ENCODE measurements around the gene RET.

Gene RET

DNA sequence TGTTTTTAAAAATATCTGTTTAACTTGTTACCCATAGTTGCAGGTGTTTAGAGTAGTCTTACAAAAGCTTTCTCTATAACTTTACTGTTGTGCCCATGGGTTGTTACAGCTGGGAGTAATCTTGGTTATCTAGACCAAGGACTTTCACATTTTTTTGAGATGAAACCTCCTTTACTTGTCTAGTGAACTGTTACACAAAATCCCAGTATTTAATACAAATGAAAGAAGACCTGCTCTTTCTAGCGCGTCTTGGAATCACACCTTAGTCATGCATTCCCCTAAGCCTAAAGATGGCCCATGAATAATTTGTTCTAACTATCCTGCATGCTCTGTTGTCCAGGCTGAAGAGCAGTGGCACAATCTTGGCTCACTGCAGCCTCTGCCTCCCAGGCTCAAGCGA lies 99.4 kb downstream of the RET start:
- Histone ChIP-seq H3K27ac (no peak overlapping the region), H3K27me3 (ENCODE audit: insufficient read depth, low read depth) (no peaks in the 10 kb centered on the region), H3K4me3 (IDR thresholded peaks at IDR 0.05; ENCODE audit: insufficient read depth, low read depth, low read length) (no peak overlapping the region), H3K79me2 (ENCODE audit: insufficient read depth, low read depth) (no peaks in the 10 kb centered on the region), H3K4me2 (no peak overlapping the region), H3K4me1 (ENCODE audit: low read depth, poor library complexity, severe bottlenecking) (peaks cover 19% of the 10 kb centered on the region), H4K20me1 (ENCODE audit: insufficient read depth) (no peaks in the 10 kb centered on the region), H2AFZ (ENCODE audit: low read depth) (no peak overlapping the region), H3K9ac (no peak overlapping the region), H3K36me3 (ENCODE audit: insufficient read depth) (no peaks in the 10 kb centered on the region)
- TF ChIP-seq, protein P1, sequence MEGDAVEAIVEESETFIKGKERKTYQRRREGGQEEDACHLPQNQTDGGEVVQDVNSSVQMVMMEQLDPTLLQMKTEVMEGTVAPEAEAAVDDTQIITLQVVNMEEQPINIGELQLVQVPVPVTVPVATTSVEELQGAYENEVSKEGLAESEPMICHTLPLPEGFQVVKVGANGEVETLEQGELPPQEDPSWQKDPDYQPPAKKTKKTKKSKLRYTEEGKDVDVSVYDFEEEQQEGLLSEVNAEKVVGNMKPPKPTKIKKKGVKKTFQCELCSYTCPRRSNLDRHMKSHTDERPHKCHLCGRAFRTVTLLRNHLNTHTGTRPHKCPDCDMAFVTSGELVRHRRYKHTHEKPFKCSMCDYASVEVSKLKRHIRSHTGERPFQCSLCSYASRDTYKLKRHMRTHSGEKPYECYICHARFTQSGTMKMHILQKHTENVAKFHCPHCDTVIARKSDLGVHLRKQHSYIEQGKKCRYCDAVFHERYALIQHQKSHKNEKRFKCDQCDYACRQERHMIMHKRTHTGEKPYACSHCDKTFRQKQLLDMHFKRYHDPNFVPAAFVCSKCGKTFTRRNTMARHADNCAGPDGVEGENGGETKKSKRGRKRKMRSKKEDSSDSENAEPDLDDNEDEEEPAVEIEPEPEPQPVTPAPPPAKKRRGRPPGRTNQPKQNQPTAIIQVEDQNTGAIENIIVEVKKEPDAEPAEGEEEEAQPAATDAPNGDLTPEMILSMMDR (conservative IDR thresholded peaks at IDR 0.05; ENCODE audit: low read depth, low read length) = no peak

DNA sequence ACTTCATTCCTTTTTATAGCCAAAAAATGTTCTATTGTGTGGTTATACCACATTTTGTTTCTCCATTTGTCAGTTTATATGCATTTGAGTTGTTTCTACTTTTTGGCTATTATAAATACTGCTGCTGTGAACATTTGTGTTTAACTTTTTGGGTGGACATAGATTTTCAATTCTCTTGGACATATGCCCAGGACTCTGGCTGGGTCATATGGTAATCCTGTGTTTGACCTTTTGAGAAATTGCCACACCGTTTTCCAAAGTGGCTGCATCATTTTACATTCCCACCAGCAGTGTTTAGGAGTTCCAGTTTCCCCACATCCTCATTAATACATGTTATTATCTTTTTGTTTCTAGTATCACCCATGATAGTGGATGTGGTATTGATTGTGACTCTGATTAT lies 100.7 kb downstream of the RET start:
- Histone ChIP-seq H3K9ac (no peak overlapping the region), H3K4me3 (IDR thresholded peaks at IDR 0.05; ENCODE audit: insufficient read depth, low read depth, low read length) (no peak overlapping the region), H2AFZ (ENCODE audit: low read depth) (no peak overlapping the region), H4K20me1 (ENCODE audit: insufficient read depth) (no peaks in the 10 kb centered on the region), H3K4me1 (ENCODE audit: low read depth, poor library complexity, severe bottlenecking) (peaks cover 9% of the 10 kb centered on the region), H3K27ac (no peak overlapping the region), H3K79me2 (ENCODE audit: insufficient read depth, low read depth) (no peaks in the 10 kb centered on the region), H3K36me3 (ENCODE audit: insufficient read depth) (no peaks in the 10 kb centered on the region), H3K4me2 (no peak overlapping the region), H3K27me3 (ENCODE audit: insufficient read depth, low read depth) (no peaks in the 10 kb centered on the region)
- TF ChIP-seq, protein P1 (conservative IDR thresholded peaks at IDR 0.05; ENCODE audit: low read depth, low read length) = no peak

Data from KMS-11 (cell line).